CD4-positive, alpha-beta T cell (primary cell): ENCODE measurements around the gene ANO10. TPM values are rescaled to one million over a fixed set of nuclear protein-coding genes. Genes with fewer than 3 reads are reported as not detected.

Experiments used
- ATAC-seq: fragments of 200-7000 bp; cut with Tn5 transposase; one replicate; pipeline ENCODE4 v1.10.0; 2022; ENCODE audit warnings: mild to moderate bottlenecking; ENCODE audit not compliant: poor library complexity
- CTCF ChIA-PET: fragments of 350-600 bp; sonication (Branson Sonifier 250); formaldehyde crosslinking; loops from one replicate; lab custom pipeline; 2021; ENCODE audit warnings: antibody characterized with exemption, inconsistent platforms; lab: Charles Lee
- POLR2A ChIA-PET: fragments of 350-600 bp; sonication (Branson Sonifier 250); formaldehyde crosslinking; loops from one replicate; lab custom pipeline; 2021; ENCODE audit warnings: antibody characterized with exemption, inconsistent platforms; lab: Charles Lee
- DNase-seq, 14 experiments: peaks; one replicate each; pipeline ENCODE4 v3.0.0-alpha.2; 2013 to 2020; ENCODE audit warnings: mixed read lengths in 2 of 14
- H3K27ac ChIP-seq, 2 donors: one replicate each; pipeline versions ENCODE4 v1.5.1 to v1.7.0; 2013; ENCODE audit warnings: low read length in 2 of 2, low read depth in 1 of 2, mild to moderate bottlenecking in 1 of 2
- H3K27me3 ChIP-seq, 2 experiments: 1 replicate in 1 of 2; 2 replicates in 1 of 2; pipeline versions ENCODE4 v1.6.1 to v1.7.0; 2013; ENCODE audit warnings: low read length in 2 of 2, control low read depth in 1 of 2, mild to moderate bottlenecking in 1 of 2, moderate library complexity in 1 of 2; ENCODE audit not compliant: insufficient read depth in 2 of 2, control insufficient read depth in 1 of 2
- H3K36me3 ChIP-seq: one replicate; pipeline ENCODE4 v1.6.1; 2013; ENCODE audit warnings: low read length, control low read depth; ENCODE audit not compliant: insufficient read depth
- H3K4me1 ChIP-seq: one replicate; pipeline ENCODE4 v1.6.1; 2013; ENCODE audit warnings: low read length, control low read depth; ENCODE audit not compliant: insufficient read depth
- H3K4me3 ChIP-seq: one replicate; pipeline ENCODE4 v1.5.1; 2013; ENCODE audit warnings: mild to moderate bottlenecking, low read length, moderate library complexity
- H3K9me3 ChIP-seq, 2 experiments: 1 replicate in 1 of 2; 2 replicates in 1 of 2; pipeline versions ENCODE4 v1.6.1 to v1.7.0; 2013; ENCODE audit warnings: low read length in 2 of 2, mild to moderate bottlenecking in 2 of 2, control low read depth in 1 of 2, moderate library complexity in 1 of 2; ENCODE audit not compliant: control insufficient read depth in 1 of 2, insufficient read depth in 1 of 2
- H3K27ac Mint-ChIP-seq: one replicate; pipeline ENCODE4 v1.8.0; 2020; ENCODE audit warnings: mixed read lengths
- H3K27me3 Mint-ChIP-seq: one replicate; pipeline ENCODE4 v1.8.0; 2021; ENCODE audit warnings: mixed read lengths
- H3K36me3 Mint-ChIP-seq: one replicate; pipeline ENCODE4 v1.8.0; 2021; ENCODE audit warnings: low read depth, mixed read lengths
- H3K4me1 Mint-ChIP-seq: one replicate; pipeline ENCODE4 v1.8.0; 2021; ENCODE audit warnings: low read depth, mixed read lengths
- H3K4me3 Mint-ChIP-seq: one replicate; pipeline ENCODE4 v1.8.0; 2020; ENCODE audit warnings: mild to moderate bottlenecking, mixed read lengths
- H3K9me3 Mint-ChIP-seq: one replicate; pipeline ENCODE4 v1.8.0; 2020; ENCODE audit warnings: mixed read lengths
- intact Hi-C, 2 experiments: fragments of 100-400 bp; cut with DNase I in 1 of 2; cut with micrococcal nuclease in 1 of 2; formaldehyde crosslinking; loops; one replicate each; pipeline versions ENCODE4 v1.15.1 to v1.9.0; 2023 to 2025; cut with DNase I, micrococcal nuclease
- total RNA-seq, 174 experiments: library from RNA in 2 of 174; stranded (reverse) in 2 of 174; gene quantifications; one replicate each; pipeline ENCODE4 v1.2.3 and lab custom pipeline; 2021 to 2026
- TF ChIP-seq, protein P1 (sequence below): fragments of 200-600 bp; IDR thresholded peaks from one replicate; pipeline ENCODE4 v1.8.0; 2022; ENCODE audit warnings: antibody characterized with exemption, mild to moderate bottlenecking

The ANO10 gene
- total RNA-seq, 2 experiments from 2014 or later, result 6.9 to 8.0 TPM

DNA sequence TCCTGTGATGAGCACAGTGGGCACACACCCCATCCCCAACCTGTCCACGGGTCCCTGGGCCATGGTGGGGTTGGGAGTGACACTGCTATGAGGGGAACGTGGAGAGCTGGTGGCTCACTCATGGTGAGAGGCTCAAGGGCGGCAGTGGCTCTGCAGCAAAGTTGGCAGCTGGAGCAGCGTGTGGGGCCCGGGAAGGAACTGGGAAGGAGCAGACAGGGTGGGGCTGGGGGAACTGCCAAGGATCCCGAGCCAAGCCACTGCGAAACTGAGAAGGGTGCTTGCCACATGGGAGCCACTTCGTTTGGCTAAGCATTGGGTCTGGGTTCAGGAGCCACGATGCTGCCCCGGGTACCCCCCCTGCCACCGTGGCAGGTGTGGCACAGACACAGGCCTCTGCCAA is 255.3 kb downstream of the ANO10 start:
- Histone ChIP-seq H3K4me1 (peaks cover 5% of the 10 kb centered on the region), H3K4me3 (no peak overlapping the region), H3K27ac (no peak overlapping the region), H3K36me3 (no peaks in the 10 kb centered on the region), H3K9me3 (peaks cover 0 to 15% of the 10 kb centered on the region in 2 experiments), H3K27me3 (no peaks in the 10 kb centered on the region)
- DNase-seq (no peak), ATAC-seq (no peak)
- H3K27me3 Mint-ChIP-seq, result no peaks in the 10 kb centered on the region
- POLR2A ChIA-PET, result no interaction called here
- intact Hi-C loops, result no loop called here
- CTCF ChIA-PET, result no interaction called here
- no peaks in the 10 kb centered on the region for H3K4me1 Mint-ChIP-seq
- TF ChIP-seq, protein P1, sequence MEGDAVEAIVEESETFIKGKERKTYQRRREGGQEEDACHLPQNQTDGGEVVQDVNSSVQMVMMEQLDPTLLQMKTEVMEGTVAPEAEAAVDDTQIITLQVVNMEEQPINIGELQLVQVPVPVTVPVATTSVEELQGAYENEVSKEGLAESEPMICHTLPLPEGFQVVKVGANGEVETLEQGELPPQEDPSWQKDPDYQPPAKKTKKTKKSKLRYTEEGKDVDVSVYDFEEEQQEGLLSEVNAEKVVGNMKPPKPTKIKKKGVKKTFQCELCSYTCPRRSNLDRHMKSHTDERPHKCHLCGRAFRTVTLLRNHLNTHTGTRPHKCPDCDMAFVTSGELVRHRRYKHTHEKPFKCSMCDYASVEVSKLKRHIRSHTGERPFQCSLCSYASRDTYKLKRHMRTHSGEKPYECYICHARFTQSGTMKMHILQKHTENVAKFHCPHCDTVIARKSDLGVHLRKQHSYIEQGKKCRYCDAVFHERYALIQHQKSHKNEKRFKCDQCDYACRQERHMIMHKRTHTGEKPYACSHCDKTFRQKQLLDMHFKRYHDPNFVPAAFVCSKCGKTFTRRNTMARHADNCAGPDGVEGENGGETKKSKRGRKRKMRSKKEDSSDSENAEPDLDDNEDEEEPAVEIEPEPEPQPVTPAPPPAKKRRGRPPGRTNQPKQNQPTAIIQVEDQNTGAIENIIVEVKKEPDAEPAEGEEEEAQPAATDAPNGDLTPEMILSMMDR, result no peak
- H3K27ac Mint-ChIP-seq, result no peak overlapping the region
- H3K36me3 Mint-ChIP-seq, result no peaks in the 10 kb centered on the region
- H3K9me3 Mint-ChIP-seq, result no peaks in the 10 kb centered on the region
- no peak overlapping the region for H3K4me3 Mint-ChIP-seq

DNA sequence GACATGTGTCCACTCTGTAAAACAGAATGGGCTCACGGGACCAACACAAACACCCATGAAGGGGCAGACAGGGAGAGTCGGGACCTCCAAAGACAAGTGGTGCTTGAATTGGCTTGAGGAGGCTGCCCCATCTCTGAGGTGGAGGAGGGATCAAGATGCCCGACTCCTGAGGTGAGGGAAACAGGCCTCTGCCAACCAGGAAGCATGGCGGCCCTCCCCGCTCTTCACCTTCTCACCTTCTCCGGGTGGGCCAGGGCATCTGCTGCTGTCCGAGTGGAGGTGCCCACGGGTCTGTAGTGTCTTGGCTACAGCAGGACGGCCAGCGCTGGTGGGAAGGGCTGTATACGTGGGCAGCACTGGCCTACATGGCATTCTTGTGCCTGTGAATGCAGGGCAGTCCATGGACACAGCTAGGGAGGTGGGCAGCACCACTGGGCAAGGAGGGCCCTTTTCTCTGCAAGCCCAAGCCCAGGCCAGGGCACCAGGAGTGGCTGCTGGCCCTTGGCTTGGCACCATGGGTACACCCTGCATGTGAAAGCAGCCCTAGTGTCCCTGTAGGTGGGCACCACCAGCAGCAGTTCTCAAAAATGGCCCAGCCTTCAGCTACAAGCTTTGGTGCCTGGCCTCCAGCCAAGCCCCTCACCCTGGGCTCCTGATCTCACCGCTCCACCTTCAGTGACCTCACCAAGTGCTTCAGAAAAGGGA is 256.1 kb downstream of the ANO10 start:
- intact Hi-C loops, result no loop called here
- no peak overlapping the region for H3K27ac Mint-ChIP-seq
- CTCF ChIA-PET, result no interaction called here

DNA sequence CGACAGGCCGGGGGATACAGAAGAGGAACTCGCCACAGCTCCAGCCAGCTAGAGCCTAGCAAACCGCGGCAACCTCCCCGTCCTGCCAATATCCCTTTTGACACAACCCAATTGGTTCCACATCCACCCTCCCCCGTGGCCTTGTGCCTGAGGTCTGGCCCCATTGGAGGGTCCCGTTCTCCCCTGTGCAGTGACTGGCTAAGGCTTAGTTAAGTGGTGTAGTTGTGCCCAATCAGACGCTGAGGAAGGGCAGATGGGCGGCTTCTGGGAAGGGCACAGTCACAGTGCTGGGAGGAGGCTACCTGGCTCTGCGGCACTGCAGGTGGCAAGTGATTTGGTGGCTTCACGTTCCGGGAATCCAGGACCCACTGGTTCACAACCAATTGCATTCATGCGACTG is 256.9 kb downstream of the ANO10 start:
- DNase-seq, result no peak
- Mint-ChIP-seq H3K27me3 (no peaks in the 10 kb centered on the region), H3K4me1 (no peaks in the 10 kb centered on the region), H3K36me3 (no peaks in the 10 kb centered on the region), H3K4me3 (no peak overlapping the region), H3K9me3 (no peaks in the 10 kb centered on the region), H3K27ac (no peak overlapping the region)
- TF ChIP-seq, protein P1, result no peak
- H3K27me3 ChIP-seq, result no peaks in the 10 kb centered on the region
- no peaks in the 10 kb centered on the region for H3K36me3 ChIP-seq
- H3K27ac ChIP-seq, result no peak overlapping the region
- ChIA-PET POLR2A (no interaction called here), CTCF (no interaction called here)
- H3K4me1 ChIP-seq, result peaks cover 3% of the 10 kb centered on the region
- no peak for ATAC-seq
- H3K9me3 ChIP-seq, result peaks cover 0 to 15% of the 10 kb centered on the region in 2 experiments
- intact Hi-C loops, result no loop called here
- H3K4me3 ChIP-seq, result no peak overlapping the region

More for the DNA sequence above, 256.1 kb downstream of the ANO10 start:
- Mint-ChIP-seq H3K27me3 (no peaks in the 10 kb centered on the region), H3K36me3 (no peaks in the 10 kb centered on the region), H3K4me3 (no peak overlapping the region), H3K4me1 (no peaks in the 10 kb centered on the region), H3K9me3 (no peaks in the 10 kb centered on the region)
- DNase-seq, result no peak
- Histone ChIP-seq H3K4me3 (no peak overlapping the region), H3K9me3 (peaks cover 0 to 15% of the 10 kb centered on the region in 2 experiments), H3K27me3 (no peaks in the 10 kb centered on the region), H3K4me1 (peaks cover 3% of the 10 kb centered on the region), H3K27ac (no peak overlapping the region), H3K36me3 (no peaks in the 10 kb centered on the region)
- TF ChIP-seq, protein P1, result no peak
- POLR2A ChIA-PET, result no interaction called here
- no peak for ATAC-seq
